ENCODE results near the gene SH3RF3. TPM values are rescaled to one million over a fixed set of nuclear protein-coding genes. Genes with fewer than 3 reads are reported as not detected.

The SH3RF3 gene
- polyA plus RNA-seq, 1 of the 3 experiments (the other 2 are of a cell fraction), result 1.9 TPM

- H3K4me1 ChIP-seq (ENCODE audit: control insufficient read depth in 1 of 2, insufficient read depth in 2 of 2, low read depth in 1 of 2, low read length in 1 of 2), result no peaks in the 10 kb centered on the region
- H3K27ac ChIP-seq (ENCODE audit: low read depth in 2 of 2, low read length in 1 of 2), result no peak overlapping the region
- no peak overlapping the region for H3K4me2 ChIP-seq
- H3K9me3 ChIP-seq, result no peaks in the 10 kb centered on the region
- H2AFZ ChIP-seq (ENCODE audit: low read depth), result no peak overlapping the region
- H3K79me2 ChIP-seq (ENCODE audit: insufficient read depth), result no peaks in the 10 kb centered on the region
- H3K4me3 ChIP-seq (ENCODE audit: low read depth in 2 of 2, low read length in 1 of 2), result no peak overlapping the region
- 57% methylated on average over 3 of the region's 3 CpGs for WGBS (ENCODE audit: low lambda C conversion rate)
- TF ChIP-seq USF1 (IDR thresholded peaks at IDR 0.05; ENCODE audit: borderline replicate concordance, low read depth), result no peak
- no peak for TF ChIP-seq RFX5 (IDR thresholded peaks at IDR 0.05; ENCODE audit: low read length)
- no peak for TF ChIP-seq RXRA (IDR thresholded peaks at IDR 0.05; ENCODE audit: borderline replicate concordance, low read depth)
- no peak for TF ChIP-seq FOXM1 (IDR thresholded peaks at IDR 0.05; ENCODE audit: low read depth)
- TF ChIP-seq NFIC (IDR thresholded peaks at IDR 0.05; ENCODE audit: borderline replicate concordance), result no peak
- TF ChIP-seq EP300 (IDR thresholded peaks at IDR 0.05; ENCODE audit: borderline replicate concordance in 1 of 2, low read depth in 1 of 2, low read length in 1 of 2), result no peak
- TF ChIP-seq MAX (IDR thresholded peaks at IDR 0.05; ENCODE audit: low read depth), result no peak
- no peak for TF ChIP-seq SMC3 (IDR thresholded peaks at IDR 0.05; ENCODE audit: low read depth, low read length)
- no peak for TF ChIP-seq REST (IDR thresholded peaks at IDR 0.05; ENCODE audit: low read depth, low read length)
- no peak for TF ChIP-seq ZBTB33 (IDR thresholded peaks at IDR 0.05; ENCODE audit: borderline replicate concordance, low read depth)
- no peak for TF ChIP-seq FOSL2 (IDR thresholded peaks at IDR 0.05; ENCODE audit: borderline replicate concordance, low read depth)
- no peak for TF ChIP-seq IRF3 (IDR thresholded peaks at IDR 0.05; ENCODE audit: low read depth, low read length)
- TF ChIP-seq MEF2A (IDR thresholded peaks at IDR 0.05; ENCODE audit: borderline replicate concordance, low read depth), result no peak
- no peak for TF ChIP-seq NRF1 (IDR thresholded peaks at IDR 0.05; ENCODE audit: low read depth, low read length)
- TF ChIP-seq GATA2 (CRISPR knock-in tag; IDR thresholded peaks at IDR 0.05), result no peak
- no peak for TF ChIP-seq EZH2phosphoT487 (IDR thresholded peaks at IDR 0.05; ENCODE audit: borderline replicate concordance, low read depth)
- no peak for TF ChIP-seq RAD21 (IDR thresholded peaks at IDR 0.05; ENCODE audit: low read length)
- TF ChIP-seq FOXJ3 (CRISPR knock-in tag; IDR thresholded peaks at IDR 0.05), result no peak
- no peak for TF ChIP-seq POLR2AphosphoS5 (IDR thresholded peaks at IDR 0.05; ENCODE audit: low read depth, low read length)
- TF ChIP-seq ELF1 (IDR thresholded peaks at IDR 0.05), result no peak
- CTCF ChIA-PET, result no interaction called here
- no peaks in the 10 kb centered on the region; the same call in 1 of the 2 replicates for H3K27me3 ChIP-seq (ENCODE audit: insufficient read depth)
- DNase-seq, result no peak
- no peaks in the 10 kb centered on the region for H3F3A ChIP-seq (replicated peaks; ENCODE audit: insufficient read depth)
- no peaks in the 10 kb centered on the region for H3K36me3 ChIP-seq (replicated peaks in 1 of 2; ENCODE audit: control insufficient read depth in 1 of 2, insufficient read depth in 2 of 2, low read length in 1 of 2)
- no peaks in the 10 kb centered on the region for H4K20me1 ChIP-seq (ENCODE audit: insufficient read depth)
- no peaks in the 10 kb centered on the region for H3K9me2 ChIP-seq
- H3K9ac ChIP-seq, result no peak overlapping the region
- POLR2A ChIA-PET, result no interaction called here
Observed at GRCh38 chr2:109094144-109094543, 34.9 kb upstream of the SH3RF3 start.

Data from SK-N-SH (cell line).